Right hindlimb (tissue), 1 donor: ENCODE results near the gene ZNF311.
A peak's percentile ranks its signal among the peaks of the same experiment; 100 is the strongest.

Experiments
- DNase-seq: peaks from one replicate; pipeline ENCODE4 v3.0.0-alpha.2; 2018

Gene ZNF311

GRCh38 chr6:29005183-29005885, at the start of gene ZNF311:
Gene ZNF311 (minus strand): TSS chr6:29005315. CDS start chr6:29003954, 1,361 bp downstream.
- peak; percentile 76 for DNase-seq

DNA sequence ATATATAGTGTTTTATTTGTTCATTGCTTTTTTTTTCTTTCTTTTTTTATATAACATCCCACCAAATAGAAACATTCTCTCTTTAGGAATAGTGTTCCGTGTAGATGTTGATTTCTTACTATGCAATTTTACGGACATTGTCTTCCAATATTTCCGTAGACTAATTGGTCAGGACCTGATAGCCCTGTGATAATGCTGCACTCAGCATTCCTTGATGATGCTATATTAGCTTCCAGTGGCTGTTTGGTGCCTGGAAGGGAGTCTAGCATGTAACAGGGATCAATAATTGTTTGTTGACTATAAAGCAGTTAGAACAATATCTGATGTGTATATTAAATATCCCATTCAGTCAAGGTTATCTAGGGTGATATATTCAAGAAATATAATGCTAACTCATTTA, 46.6 kb upstream of the ZNF311 start:
- no peak for DNase-seq

DNA sequence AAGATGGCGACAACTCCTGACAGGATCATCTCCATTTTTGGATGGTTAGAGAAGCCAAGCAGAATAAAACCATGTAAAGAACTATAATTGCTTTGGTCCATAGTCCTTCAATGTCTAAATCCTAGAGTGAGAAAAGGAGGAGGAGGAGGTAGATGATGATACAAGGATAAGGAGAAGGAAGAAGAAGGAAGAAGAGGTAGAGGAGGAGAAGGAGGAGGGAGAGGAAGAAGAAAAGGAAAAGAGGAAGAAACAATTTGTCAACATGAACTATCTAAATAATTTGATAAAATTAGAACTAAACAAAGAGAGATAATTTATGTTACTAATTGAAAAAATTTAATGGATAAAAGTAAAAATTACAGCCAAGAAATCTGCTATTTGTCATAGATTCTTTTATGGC, 40.0 kb upstream of the ZNF311 start, which contains the start of gene OR2W1:
Gene OR2W1 (minus strand): TSS at position 101 of the 400 bp plus-strand sequence. CDS start 0 bp downstream, at position 101.
- DNase-seq: no peak

- DNase-seq: no peak
Measured at GRCh38 chr6:29035951-29036350, 30.8 kb upstream of the ZNF311 start.

DNA sequence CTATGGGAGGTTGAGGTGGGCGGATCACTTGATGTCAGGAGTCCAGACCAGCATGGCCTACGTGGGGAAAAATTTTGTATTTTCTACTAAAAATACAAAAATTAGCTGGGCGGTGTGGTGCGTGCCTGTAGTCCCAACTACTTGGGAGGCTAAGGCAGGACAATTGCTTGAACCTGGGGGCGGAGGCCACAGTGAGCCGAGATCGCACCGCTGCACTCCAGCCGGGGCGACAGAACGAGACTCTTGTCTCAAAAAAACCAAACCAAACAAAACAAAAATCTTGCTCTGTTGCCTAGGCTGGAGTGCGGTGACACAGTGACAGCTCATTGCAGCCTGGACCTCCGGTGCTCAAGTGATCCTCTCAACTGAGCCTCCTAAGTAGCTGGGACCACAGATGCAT, 23.7 kb upstream of the ZNF311 start:
- DNase-seq: no peak

- no peak for DNase-seq
Measured at GRCh38 chr6:29025927-29026585, 20.9 kb upstream of the ZNF311 start.

DNA sequence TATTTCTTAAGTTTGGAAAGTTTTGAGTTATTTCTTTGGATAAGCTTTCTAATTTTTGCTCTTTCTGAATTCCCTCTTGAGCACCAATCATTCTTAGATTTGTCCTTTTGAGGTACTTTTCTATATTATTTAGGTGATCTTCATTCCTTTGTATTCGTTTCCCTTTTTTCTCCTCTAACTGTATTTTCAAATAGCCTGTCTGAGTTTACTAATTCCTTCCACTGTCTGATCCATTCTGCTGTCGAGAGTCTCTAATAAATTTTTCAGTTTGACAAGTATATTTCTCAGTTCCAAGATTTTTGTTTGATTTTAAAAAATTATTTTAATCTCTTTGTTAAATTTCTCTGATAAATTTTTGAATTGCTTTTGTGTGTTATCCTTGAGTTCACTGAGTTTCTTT, 16.3 kb upstream of the ZNF311 start:
- no peak for DNase-seq

DNA sequence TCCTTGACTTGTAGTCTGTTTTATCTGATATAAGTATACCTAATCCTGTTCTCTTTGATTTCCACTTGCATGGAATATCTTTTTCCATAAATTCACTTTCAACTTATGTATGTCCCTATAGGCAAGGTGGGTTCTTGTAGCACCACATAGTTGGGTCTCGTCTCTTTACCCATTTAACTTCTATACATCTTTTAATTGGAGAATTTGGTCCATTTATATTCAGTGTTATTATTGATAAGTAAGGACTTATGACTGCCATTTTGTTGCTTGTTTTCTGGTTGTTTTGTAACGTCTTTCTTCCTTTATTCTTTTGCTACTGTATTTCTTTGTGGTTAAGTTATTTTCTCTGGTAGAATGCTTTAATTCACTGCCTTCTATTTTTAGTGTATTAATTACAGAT, 14.5 kb upstream of the ZNF311 start:
- no peak for DNase-seq

GRCh38 chr6:29017428-29017802, 12.3 kb upstream of the ZNF311 start:
- no peak for DNase-seq

GRCh38 chr6:29016559-29017427, 11.7 kb upstream of the ZNF311 start:
- DNase-seq: peak; percentile 83

GRCh38 chr6:29014729-29015608, 9.9 kb upstream of the ZNF311 start:
- DNase-seq: peak; percentile 21

DNA sequence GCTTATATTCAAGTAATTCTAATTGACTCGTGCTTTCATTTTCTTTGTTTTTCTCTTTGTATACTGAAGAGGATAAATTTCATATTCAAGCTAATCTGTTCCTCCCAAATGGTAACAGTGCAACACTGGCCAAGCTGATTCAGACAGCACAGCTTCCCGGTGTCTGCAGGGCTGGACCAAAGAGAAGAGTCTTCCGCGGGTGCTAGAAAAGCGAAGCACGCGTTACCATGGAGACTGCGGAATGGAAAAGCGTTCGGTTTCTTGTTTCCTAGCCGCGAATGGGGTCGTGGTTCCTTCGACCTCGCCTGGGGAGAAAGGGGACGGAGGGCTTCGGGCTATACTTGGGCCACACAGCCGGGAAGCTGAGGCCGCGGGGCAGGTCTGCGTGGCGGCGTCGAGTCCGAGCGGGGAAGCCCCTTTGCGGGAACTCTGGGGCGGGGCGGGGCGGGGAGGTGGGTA, 6.2 kb upstream of the ZNF311 start:
- peak; percentile 78 for DNase-seq

GRCh38 chr6:29009358-29009757, 4.2 kb upstream of the ZNF311 start:
- DNase-seq: no peak

DNA sequence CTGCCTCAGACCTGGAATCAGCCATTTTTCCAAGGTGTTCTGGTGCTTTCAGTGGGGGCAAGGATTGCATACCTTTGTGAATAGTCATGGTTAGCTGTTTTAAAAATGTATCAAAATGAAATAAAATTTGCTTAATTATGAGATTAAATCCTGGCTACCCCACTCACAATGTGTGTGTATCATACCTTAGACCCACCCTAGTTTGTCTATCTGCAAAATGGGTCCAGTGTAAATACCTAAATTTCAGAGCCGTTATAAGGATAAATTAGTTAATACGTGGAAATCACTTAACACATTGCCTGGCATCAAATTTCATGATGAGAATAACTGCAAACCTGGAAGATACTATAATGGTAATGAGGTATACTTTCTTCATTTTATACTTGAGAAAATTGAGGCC, 3.0 kb upstream of the ZNF311 start:
- no peak for DNase-seq

DNA sequence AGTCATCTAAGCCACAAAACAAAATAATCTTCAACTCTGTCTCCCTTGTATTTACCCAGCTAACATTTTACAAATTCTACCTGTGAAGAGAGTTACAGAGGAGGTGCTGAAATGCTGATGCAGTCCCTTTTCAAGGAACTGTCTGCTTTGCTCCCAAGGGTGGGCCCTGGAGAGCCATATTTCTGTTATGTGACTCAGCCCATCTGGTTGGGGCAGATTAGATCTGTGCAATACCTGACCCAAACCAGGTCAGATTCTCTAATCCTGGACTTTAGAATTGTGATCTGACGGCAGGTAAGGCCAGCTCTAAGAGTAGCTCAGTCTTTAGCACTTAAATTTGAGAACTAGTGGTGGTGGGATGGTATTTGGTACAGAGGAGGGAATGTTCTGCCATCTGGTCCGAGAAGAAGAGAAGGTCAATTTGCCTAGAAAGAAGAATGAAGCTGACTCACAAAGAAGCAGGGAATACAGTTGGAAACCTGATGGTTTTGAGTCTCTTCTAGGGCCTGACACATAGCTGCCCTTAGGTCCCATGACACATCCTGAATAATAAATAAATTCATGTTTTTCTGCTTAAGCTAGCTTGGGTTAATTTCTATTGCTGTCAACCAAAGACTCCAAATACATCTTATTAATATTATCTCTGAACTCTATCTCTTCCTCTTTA, 8.1 kb downstream of the ZNF311 start:
- DNase-seq: no peak

DNA sequence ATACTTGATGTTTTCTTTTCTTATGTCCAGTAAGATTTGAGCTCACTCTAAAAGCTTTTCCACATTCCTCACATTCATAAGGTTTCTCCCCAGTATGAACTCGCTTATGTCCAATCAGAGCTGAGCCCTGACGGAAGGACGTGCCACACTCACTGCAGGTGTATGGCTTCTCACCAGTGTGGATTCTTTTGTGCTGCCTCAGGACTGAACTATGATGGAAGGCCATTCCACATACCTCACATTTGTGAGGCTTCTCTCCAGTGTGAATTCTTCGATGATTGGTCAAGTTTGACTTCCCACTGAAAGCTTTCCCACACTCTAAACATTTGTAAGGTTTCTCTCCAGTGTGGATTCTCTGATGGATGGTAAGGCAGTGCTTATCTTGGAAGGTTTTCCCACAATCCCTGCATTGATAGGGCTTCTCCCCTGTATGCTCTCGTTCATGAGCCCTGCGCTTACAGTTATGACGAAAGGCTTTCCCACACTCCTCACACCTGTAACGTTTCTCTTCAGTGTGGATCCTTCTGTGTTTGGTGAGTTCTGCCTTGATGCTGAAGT, 9.9 kb downstream of the ZNF311 start:
- no peak for DNase-seq

- peak; percentile 55 for DNase-seq
Measured at GRCh38 chr6:28988536-28989311, 16.4 kb downstream of the ZNF311 start.

DNA sequence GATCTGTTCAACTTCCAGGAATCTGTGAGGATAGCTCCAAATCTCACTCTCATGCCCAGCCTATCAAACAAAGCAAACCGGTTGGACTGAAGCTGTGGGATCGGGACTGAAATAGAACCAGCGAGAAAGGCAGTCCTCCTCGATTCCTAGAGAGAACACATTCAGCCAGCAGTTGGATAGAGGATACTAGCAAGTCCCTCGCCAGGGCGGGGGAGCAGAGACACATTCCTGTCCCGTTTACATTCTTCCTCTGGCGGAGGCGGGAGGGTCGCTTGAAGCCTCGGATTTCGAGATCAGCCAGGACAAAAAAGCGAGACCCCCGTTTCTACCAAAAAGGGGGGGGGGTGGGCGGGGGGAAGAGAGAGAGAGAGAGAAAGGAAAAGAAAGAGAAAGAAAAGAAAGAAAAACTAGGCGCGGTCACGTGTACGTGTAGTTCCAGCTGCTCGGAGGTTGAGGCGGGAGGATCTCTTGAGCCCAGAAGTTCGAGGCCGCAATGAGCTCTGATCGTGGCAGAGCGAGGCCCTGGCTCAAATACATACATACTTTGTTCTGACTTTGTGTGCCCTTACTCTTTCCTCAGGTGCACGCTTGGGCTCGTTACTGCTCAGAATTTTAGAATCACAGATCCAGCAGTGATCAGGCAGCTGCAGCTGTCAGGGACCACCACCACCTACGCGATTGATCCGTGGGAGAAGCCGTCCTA, 19.5 kb downstream of the ZNF311 start:
- DNase-seq: peak; percentile 95

DNA sequence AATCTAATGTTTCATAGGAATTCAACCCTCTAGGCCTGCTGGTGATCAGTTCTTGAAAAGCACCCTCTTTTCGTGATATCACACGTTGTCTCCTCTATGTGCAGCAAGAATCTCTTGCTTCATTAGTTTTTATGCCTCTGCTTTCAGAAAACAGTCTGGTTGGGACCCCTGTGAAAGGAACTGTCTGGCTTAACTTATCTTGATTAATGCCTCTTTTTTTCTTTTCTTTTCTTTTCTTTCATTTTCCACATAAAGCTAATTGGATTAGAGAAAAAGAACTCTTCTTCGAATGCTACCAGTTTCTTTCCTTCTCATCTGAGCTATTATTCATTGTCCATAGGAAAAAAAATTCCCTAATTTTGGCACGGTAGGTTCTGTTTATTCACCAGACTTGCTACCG, 21.3 kb downstream of the ZNF311 start:
- no peak for DNase-seq
